IMR-90 (cell line): Measurements from ENCODE around the gene SPIC. TPM values are rescaled to one million over a fixed set of nuclear protein-coding genes. Genes with fewer than 3 reads are reported as not detected.

Experiments used
- ATAC-seq: fragments of 200-7000 bp; cut with Tn5 transposase; 2 replicates; pipeline ENCODE4 v1.9.1; 2020; ENCODE audit warnings: low read depth, mild to moderate bottlenecking, moderate library complexity
- BruUV-seq: library from RNA; stranded (reverse); fragments of 400-500 nt; replicated peaks from 2 replicates; lab custom pipeline; 2021; lab: Mats Ljungman, UMichigan
- CTCF ChIA-PET: fragments of 300-600 bp; formaldehyde crosslinking; extraction: SDS; loops from one replicate; lab custom pipeline; 2021; ENCODE audit warnings: antibody characterized with exemption; lab: Yijun Ruan, JAX
- POLR2A ChIA-PET: fragments of 300-600 bp; sonication (Branson Sonifier 250); formaldehyde crosslinking; loops from one replicate; lab custom pipeline; 2022; ENCODE audit warnings: antibody characterized with exemption; ENCODE audit not compliant: unreplicated experiment; lab: Charles Lee
- DNase-seq: peaks from one replicate; pipeline ENCODE4 v3.0.0; 2013
- H2AFZ ChIP-seq: replicated peaks from 2 replicates; pipeline ENCODE3; 2013; ENCODE audit warnings: low read length, mild to moderate bottlenecking; ENCODE audit not compliant: poor library complexity
- H2AK5ac ChIP-seq: 2 replicates; pipeline ENCODE4 v1.6.1; 2013; ENCODE audit warnings: low read depth, low read length, inconsistent platforms
- H2AK9ac ChIP-seq: replicated peaks from 2 replicates; pipeline ENCODE3; 2013; ENCODE audit warnings: mild to moderate bottlenecking, low read depth, low read length, moderate library complexity; ENCODE audit not compliant: poor library complexity
- H2BK120ac ChIP-seq: 2 replicates; pipeline ENCODE4 v1.6.1; 2013; ENCODE audit warnings: low read depth, low read length, inconsistent platforms
- H2BK15ac ChIP-seq: 3 replicates; pipeline ENCODE4 v1.6.1; 2013; ENCODE audit warnings: low read depth, low read length, inconsistent platforms
- H2BK20ac ChIP-seq: 2 replicates; pipeline ENCODE4 v1.6.1; 2013; ENCODE audit warnings: low read depth, mild to moderate bottlenecking, inconsistent platforms, low read length, moderate library complexity
- H2BK5ac ChIP-seq: 2 replicates; pipeline ENCODE4 v1.6.1; 2013; ENCODE audit warnings: mild to moderate bottlenecking, low read depth, low read length, inconsistent platforms; ENCODE audit not compliant: poor library complexity, severe bottlenecking
- H3K14ac ChIP-seq: replicated peaks from 2 replicates; pipeline ENCODE4 v1.6.1; 2013; ENCODE audit warnings: low read depth, low read length, inconsistent platforms
- H3K18ac ChIP-seq: 2 replicates; pipeline ENCODE4 v1.6.1; 2013; ENCODE audit warnings: low read depth, low read length, control low read depth
- H3K23ac ChIP-seq: 2 replicates; pipeline ENCODE4 v1.6.1; 2013; ENCODE audit warnings: low read depth, low read length, inconsistent platforms
- H3K27ac ChIP-seq: 2 replicates; pipeline ENCODE4 v1.5.1; 2013; ENCODE audit warnings: mild to moderate bottlenecking, control low read depth, low read length; ENCODE audit not compliant: insufficient read depth
- H3K27me3 ChIP-seq: 2 replicates; pipeline ENCODE4 v1.6.1; 2013; ENCODE audit warnings: low read length; ENCODE audit not compliant: control insufficient read depth, insufficient read depth
- H3K36me3 ChIP-seq: 2 replicates; pipeline ENCODE4 v1.6.1; 2013; ENCODE audit warnings: low read length, mixed read lengths; ENCODE audit not compliant: control insufficient read depth, insufficient read depth
- H3K4ac ChIP-seq: 2 replicates; pipeline ENCODE4 v1.6.1; 2013; ENCODE audit warnings: low read depth, low read length, inconsistent platforms
- H3K4me1 ChIP-seq: 2 replicates; pipeline ENCODE4 v1.6.1; 2013; ENCODE audit warnings: low read length, mixed read lengths; ENCODE audit not compliant: control insufficient read depth, insufficient read depth
- H3K4me2 ChIP-seq: 2 replicates; pipeline ENCODE4 v1.6.1; 2013; ENCODE audit warnings: low read depth, mild to moderate bottlenecking, control low read depth, low read length, moderate library complexity
- H3K4me3 ChIP-seq: 2 replicates; pipeline ENCODE4 v1.5.1; 2013; ENCODE audit warnings: low read depth, mild to moderate bottlenecking, control low read depth, low read length, moderate library complexity; ENCODE audit not compliant: insufficient read depth
- H3K56ac ChIP-seq: 2 replicates; pipeline ENCODE4 v1.6.1; 2013; ENCODE audit warnings: low read length, inconsistent platforms; ENCODE audit not compliant: insufficient read depth; ENCODE audit errors: extremely low read depth
- H3K79me1 ChIP-seq, 2 experiments: 2 replicates each; pipeline ENCODE4 v1.6.1; 2013; ENCODE audit warnings: low read length in 2 of 2, inconsistent platforms in 1 of 2, low read depth in 1 of 2
- H3K9ac ChIP-seq: 2 replicates; pipeline ENCODE4 v1.6.1; 2013; ENCODE audit warnings: low read depth, low read length, control low read depth
- H3K9me1 ChIP-seq: 2 replicates; pipeline ENCODE4 v1.6.1; 2013; ENCODE audit warnings: low read length, inconsistent platforms; ENCODE audit not compliant: insufficient read depth
- H3K9me3 ChIP-seq: 2 replicates; pipeline ENCODE4 v1.6.1; 2013; ENCODE audit warnings: low read length; ENCODE audit not compliant: control insufficient read depth, insufficient read depth
- H4K20me1 ChIP-seq: 2 replicates; pipeline ENCODE4 v1.6.1; 2013; ENCODE audit warnings: low read length, inconsistent platforms; ENCODE audit not compliant: insufficient read depth
- H4K5ac ChIP-seq: 2 replicates; pipeline ENCODE4 v1.6.1; 2013; ENCODE audit warnings: mild to moderate bottlenecking, low read depth, low read length, control low read depth
- H4K8ac ChIP-seq, 2 experiments: 2 replicates each; pipeline ENCODE4 v1.6.1; 2013; ENCODE audit warnings: low read depth in 2 of 2, low read length in 2 of 2, control low read depth in 1 of 2, inconsistent platforms in 1 of 2
- H4K91ac ChIP-seq: 2 replicates; pipeline ENCODE4 v1.6.1; 2013; ENCODE audit warnings: low read depth, low read length, inconsistent platforms; ENCODE audit not compliant: insufficient read depth
- CTCF ChIP-seq: conservative IDR thresholded peaks from 2 replicates; pipeline ENCODE4 v1.5.1; 2012; ENCODE audit warnings: mild to moderate bottlenecking, low read depth, low read length, improper control_type of control experiment
- ELK1 ChIP-seq: fragments of 150-350 bp; IDR thresholded peaks from 2 replicates; pipeline ENCODE4 v1.6.1; 2016; ENCODE audit warnings: low read depth, mild to moderate bottlenecking, low read length, moderate library complexity, borderline replicate concordance
- POLR2A ChIP-seq: IDR thresholded peaks from 2 replicates; pipeline ENCODE4 v1.6.1; 2012; ENCODE audit warnings: mild to moderate bottlenecking, low read depth, low read length
- RAD21 ChIP-seq: IDR thresholded peaks from 2 replicates; pipeline ENCODE4 v1.6.1; 2012; ENCODE audit warnings: low read length, improper control_type of control experiment
- RCOR1 ChIP-seq: IDR thresholded peaks from 2 replicates; pipeline ENCODE4 v1.6.1; 2012; ENCODE audit warnings: mild to moderate bottlenecking, low read length, improper control_type of control experiment; ENCODE audit not compliant: insufficient replicate concordance
- RFX5 ChIP-seq: IDR thresholded peaks from 2 replicates; pipeline ENCODE4 v1.8.0; 2012; ENCODE audit warnings: low read depth, mild to moderate bottlenecking, low read length, moderate library complexity
- USF2 ChIP-seq: fragments of 150-350 bp; IDR thresholded peaks from 2 replicates; pipeline ENCODE4 v1.6.1; 2017; ENCODE audit warnings: mild to moderate bottlenecking, antibody characterized with exemption, low read length, low read depth
- whole genome bisulfite sequencing, 2 experiments: methylation state at CpG; one replicate each; pipeline versions ENCODE4 v1.1.5 to v1.1.7; 2013; ENCODE audit warnings: missing lambda C conversion rate in 2 of 2; ENCODE audit not compliant: insufficient read length in 1 of 2; ENCODE audit errors: extremely low coverage in 2 of 2; 5-methylcytosine and 5-hydroxymethylcytosine counted together
- dilution Hi-C: fragments of 300-500 bp; cut with HindIII; formaldehyde crosslinking; loops from one replicate; pipeline ENCODE4 v1.14.3; 2018; ENCODE audit warnings: low sequenced_read_pairs; ENCODE audit not compliant: unreplicated experiment
- in situ Hi-C: fragments of 300-500 bp; cut with MboI; formaldehyde crosslinking; loops from 3 replicates; pipeline ENCODE4 v1.14.3; 2019; ENCODE audit warnings: low sequenced_read_pairs, inconsistent platforms, mixed read lengths
- intact Hi-C: fragments of 100-400 bp; cut with micrococcal nuclease; formaldehyde crosslinking; loops from 2 replicates; pipeline ENCODE4 v1.10.0; 2022
- polyA plus RNA-seq, 3 experiments: library from polyadenylated mRNA; depleted of rRNA; stranded (reverse); fragments of >200 nt; gene quantifications; 2 replicates each; pipeline ENCODE4 v1.2.3, GENCODE V29; 2012; ENCODE audit warnings: low replicate concordance in 1 of 3
- total RNA-seq: library from RNA; depleted of rRNA; stranded (reverse); fragments of >200 nt; gene quantifications from 2 replicates; pipeline ENCODE4 v1.2.3, GENCODE V29; 2012

Gene SPIC
- total and polyA plus RNA-seq, 2 of the 4 experiments (the other 2 are of a cell fraction), result not detected

- no peak overlapping the region for H3K18ac ChIP-seq
- TF ChIP-seq CTCF (no peak), RCOR1 (no peak), ELK1 (no peak), RFX5 (no peak), POLR2A (no peak), USF2 (no peak), RAD21 (no peak)
- intact Hi-C loops, result no loop called here
- no peak overlapping the region for H4K91ac ChIP-seq
- H3K14ac ChIP-seq, result no peak overlapping the region
- H3K56ac ChIP-seq, result no peak overlapping the region
- no peak overlapping the region for H2AK9ac ChIP-seq
- in situ Hi-C loops, result no loop called here
- H2BK15ac ChIP-seq, result no peak overlapping the region
- no peak overlapping the region for H4K8ac ChIP-seq
- no peak overlapping the region for H3K4me3 ChIP-seq
- ChIA-PET POLR2A (interaction anchor here (0.6 kb wide), 1 partner anchor 9 kb away, joined by 5 read pairs; no protein-coding TSS in a partner anchor), CTCF (no interaction called here)
- no peak overlapping the region for H3K4me2 ChIP-seq
- no peak overlapping the region for H3K9ac ChIP-seq
- H3K27ac ChIP-seq, result no peak overlapping the region
- no peak overlapping the region for H2AFZ ChIP-seq
- no peaks in the 10 kb centered on the region for H3K27me3 ChIP-seq
- no peak overlapping the region for H2BK20ac ChIP-seq
- no peaks in the 10 kb centered on the region for H4K20me1 ChIP-seq
- H3K23ac ChIP-seq, result no peak overlapping the region
- no TSS peak for BruUV-seq
- no peak overlapping the region for H2BK5ac ChIP-seq
- H2BK120ac ChIP-seq, result no peak overlapping the region
- no peaks in the 10 kb centered on the region for H3K9me1 ChIP-seq
- no peaks in the 10 kb centered on the region for H3K36me3 ChIP-seq
- no peaks in the 10 kb centered on the region for H3K9me3 ChIP-seq
- WGBS, 2 experiments, result no CpG with 5 or more reads among the region's 2 CpGs
- no peak overlapping the region for H2AK5ac ChIP-seq
- dilution Hi-C loops, result no loop called here
- no peaks in the 10 kb centered on the region for H3K79me1 ChIP-seq
- DNase-seq, result no peak
- no peak overlapping the region for H3K4ac ChIP-seq
- no peak overlapping the region for H4K5ac ChIP-seq
- ATAC-seq, result 0 out of 2 replicates have a peak, but pooled peaks have one; percentile 21
- no peaks in the 10 kb centered on the region for H3K4me1 ChIP-seq
These were observed 13.3 kb downstream of the SPIC start for GRCh38 chr12:101488469-101488868.
